ENCODE measurements around the gene BAZ2B. TPM values are rescaled to one million over a fixed set of nuclear protein-coding genes. Genes with fewer than 3 reads are reported as not detected.

Gene BAZ2B
- total RNA-seq, 1 experiment from 2014 or later: 54.9 TPM

DNA sequence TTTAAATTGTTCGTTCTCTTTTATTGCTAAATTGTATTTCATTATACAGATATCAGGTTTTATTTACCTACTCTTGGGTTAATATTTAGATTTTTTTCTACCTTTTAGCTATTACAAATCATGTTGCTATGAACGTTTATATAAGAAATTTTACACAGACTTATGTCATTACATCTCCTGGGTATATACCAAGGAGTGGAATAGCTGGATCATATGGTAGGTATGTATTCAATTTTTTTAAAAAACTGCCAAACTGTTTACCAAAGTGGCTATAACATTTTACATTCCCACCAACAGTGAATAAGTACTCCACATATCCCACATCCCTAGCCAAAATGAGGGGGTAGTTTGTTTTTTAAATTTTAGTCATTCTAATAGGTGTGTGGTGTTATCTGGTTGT, 32.3 kb upstream of the BAZ2B start:
- H3K27me3 Mint-ChIP-seq (ENCODE audit: low read depth): peaks cover 2% of the 10 kb centered on the region; the same call in 1 of the 2 replicates
- Histone ChIP-seq H2BK20ac (ENCODE audit: low read depth, low read length, poor library complexity, severe bottlenecking) (no peak overlapping the region), H2BK15ac (ENCODE audit: low read depth, low read length) (no peak overlapping the region), H4K5ac (ENCODE audit: insufficient read length, low read depth, low read length) (no peak overlapping the region), H3K9me3 (ENCODE audit: control insufficient read depth, low read depth, low read length) (no peaks in the 10 kb centered on the region), H4K20me1 (ENCODE audit: control insufficient read depth, insufficient read depth, insufficient read length) (no peaks in the 10 kb centered on the region), H3K79me1 (ENCODE audit: insufficient read depth, low read depth, low read length, poor library complexity, severe bottlenecking) (no peaks in the 10 kb centered on the region), H4K8ac (replicated peaks; ENCODE audit: insufficient read length, low read depth, low read length) (no peak overlapping the region), H3K18ac (ENCODE audit: insufficient read length, low read depth, low read length) (no peak overlapping the region), H3K56ac (ENCODE audit: insufficient read length, low read depth, low read length) (no peak overlapping the region), H3K4me1 (ENCODE audit: insufficient read depth, low read length) (no peaks in the 10 kb centered on the region), H3K27ac (ENCODE audit: insufficient read length, low read depth, low read length) (no peak overlapping the region), H3K23ac (ENCODE audit: insufficient read length, low read depth, low read length) (no peak overlapping the region), H3K9ac (ENCODE audit: extremely low read depth, insufficient read length, low read length) (no peak overlapping the region), H4K91ac (ENCODE audit: insufficient read length, low read depth, low read length) (no peak overlapping the region), H3K27me3 (ENCODE audit: insufficient read depth, low read length) (no peaks in the 10 kb centered on the region), H2BK5ac (ENCODE audit: insufficient read length, low read length) (no peak overlapping the region), H3K23me2 (ENCODE audit: insufficient read length, low read depth, low read length, poor library complexity, severe bottlenecking) (no peaks in the 10 kb centered on the region), H3T11ph (ENCODE audit: low read length) (no peak overlapping the region), H2BK120ac (ENCODE audit: low read depth, low read length, poor library complexity, severe bottlenecking) (no peak overlapping the region), H3K79me2 (ENCODE audit: insufficient read depth, low read length) (no peaks in the 10 kb centered on the region), H2AK5ac (ENCODE audit: insufficient read length, low read length) (no peak overlapping the region), H2BK12ac (ENCODE audit: insufficient read length, low read depth, low read length) (no peak overlapping the region), H3K4ac (ENCODE audit: low read depth, low read length) (no peak overlapping the region), H3K14ac (ENCODE audit: insufficient read depth, low read length) (no peak overlapping the region), H2AFZ (ENCODE audit: low read length) (no peak overlapping the region), H3K4me2 (ENCODE audit: insufficient read depth, insufficient read length, low read length) (no peak overlapping the region)
- no peak for DNase-seq
- H3K4me1 Mint-ChIP-seq: no peaks in the 10 kb centered on the region
- peaks cover 16 to 44% (median 18%) of the 10 kb centered on the region in 3 experiments for H3K36me3 Mint-ChIP-seq (ENCODE audit: insufficient read depth in 1 of 3, low read depth in 3 of 3)
- no peak overlapping the region for H3K27ac Mint-ChIP-seq
- WGBS (ENCODE audit: extremely low coverage, insufficient read length, low lambda C conversion rate): no CpG with 5 or more reads among the region's 2 CpGs
- no peak overlapping the region for H3K4me3 Mint-ChIP-seq
- peaks cover 18 to 42% of the 10 kb centered on the region in 2 experiments for H3K9me3 Mint-ChIP-seq
- TF ChIP-seq, protein P1, sequence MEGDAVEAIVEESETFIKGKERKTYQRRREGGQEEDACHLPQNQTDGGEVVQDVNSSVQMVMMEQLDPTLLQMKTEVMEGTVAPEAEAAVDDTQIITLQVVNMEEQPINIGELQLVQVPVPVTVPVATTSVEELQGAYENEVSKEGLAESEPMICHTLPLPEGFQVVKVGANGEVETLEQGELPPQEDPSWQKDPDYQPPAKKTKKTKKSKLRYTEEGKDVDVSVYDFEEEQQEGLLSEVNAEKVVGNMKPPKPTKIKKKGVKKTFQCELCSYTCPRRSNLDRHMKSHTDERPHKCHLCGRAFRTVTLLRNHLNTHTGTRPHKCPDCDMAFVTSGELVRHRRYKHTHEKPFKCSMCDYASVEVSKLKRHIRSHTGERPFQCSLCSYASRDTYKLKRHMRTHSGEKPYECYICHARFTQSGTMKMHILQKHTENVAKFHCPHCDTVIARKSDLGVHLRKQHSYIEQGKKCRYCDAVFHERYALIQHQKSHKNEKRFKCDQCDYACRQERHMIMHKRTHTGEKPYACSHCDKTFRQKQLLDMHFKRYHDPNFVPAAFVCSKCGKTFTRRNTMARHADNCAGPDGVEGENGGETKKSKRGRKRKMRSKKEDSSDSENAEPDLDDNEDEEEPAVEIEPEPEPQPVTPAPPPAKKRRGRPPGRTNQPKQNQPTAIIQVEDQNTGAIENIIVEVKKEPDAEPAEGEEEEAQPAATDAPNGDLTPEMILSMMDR (conservative IDR thresholded peaks at IDR 0.05): no peak

Measured in H9 (cell line).